NCI-H2107 (cell line): ENCODE data around the gene EIF2B1.
"Not testable (repeated sequence)": the region's sequence is repeated elsewhere in the genome, so short reads cannot be mapped to it uniquely, and the experiment has no call there.

Experiments used
- DNase-seq: peaks from one replicate; lab custom pipeline; 2025; lab: John Stamatoyannopoulos, UW

Gene EIF2B1

DNA sequence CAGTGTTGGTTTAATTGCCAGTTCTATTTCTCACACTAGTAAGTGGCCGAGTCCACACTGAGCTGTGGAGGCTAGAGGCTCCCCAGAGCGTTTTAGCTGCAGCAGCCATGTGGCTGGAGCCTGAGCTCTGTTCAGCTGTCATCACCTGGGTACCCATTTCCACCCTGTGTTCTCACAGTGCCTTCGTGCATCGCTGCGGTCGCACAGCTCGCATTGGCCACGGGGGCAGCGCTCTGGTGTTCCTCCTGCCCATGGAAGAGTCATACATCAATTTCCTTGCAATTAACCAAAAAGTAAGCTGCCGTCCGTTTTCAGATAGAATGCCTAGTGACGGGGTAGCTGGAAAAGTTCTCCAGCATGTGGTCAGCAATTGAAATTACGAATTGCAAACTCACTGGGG lies 15.9 kb downstream of the EIF2B1 start:
- DNase-seq: no peak

DNA sequence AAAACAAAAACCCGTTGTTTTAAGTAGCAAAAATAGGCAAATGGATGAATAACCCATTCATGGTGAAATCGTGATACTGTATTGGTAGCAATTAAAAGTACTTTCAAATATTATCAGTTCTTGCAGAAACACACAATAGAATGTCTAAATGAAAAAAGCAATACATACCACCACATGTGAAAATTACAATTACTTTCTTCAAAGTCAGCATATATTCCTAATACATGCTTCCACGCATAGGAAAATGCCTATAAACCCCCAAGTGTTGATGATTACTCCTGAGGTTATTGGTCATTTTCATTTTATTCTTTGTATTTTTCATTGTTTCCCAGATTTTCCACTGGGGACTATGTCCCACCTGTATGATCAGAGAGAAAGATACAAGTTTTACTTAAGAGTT lies 16.3 kb downstream of the EIF2B1 start:
- DNase-seq: no peak

DNA sequence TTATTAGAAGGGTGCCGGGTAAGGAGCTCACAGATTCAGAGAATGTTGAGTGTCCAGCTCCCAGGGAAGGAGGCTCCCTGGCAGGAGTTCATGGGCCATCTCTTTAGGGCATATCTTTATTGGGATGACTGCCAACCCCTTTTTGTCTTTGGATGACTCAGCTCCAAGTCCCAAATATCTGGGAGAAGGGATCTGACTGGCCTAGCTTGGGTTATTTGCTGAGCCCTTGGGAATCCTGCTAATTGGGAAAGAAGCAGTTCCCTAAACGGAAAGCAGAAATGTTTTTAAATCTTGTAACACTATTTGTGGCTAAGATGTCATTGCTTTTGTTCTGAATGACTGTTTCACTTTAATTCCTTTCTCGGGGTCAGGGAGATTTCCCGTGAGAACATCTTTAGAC lies 19.0 kb downstream of the EIF2B1 start:
- no peak for DNase-seq

GRCh38 chr12:123614110-123614509 lies 19.4 kb downstream of the EIF2B1 start:
- no peak for DNase-seq

- DNase-seq: no peak
Observed at GRCh38 chr12:123608182-123608581, 25.3 kb downstream of the EIF2B1 start.

DNA sequence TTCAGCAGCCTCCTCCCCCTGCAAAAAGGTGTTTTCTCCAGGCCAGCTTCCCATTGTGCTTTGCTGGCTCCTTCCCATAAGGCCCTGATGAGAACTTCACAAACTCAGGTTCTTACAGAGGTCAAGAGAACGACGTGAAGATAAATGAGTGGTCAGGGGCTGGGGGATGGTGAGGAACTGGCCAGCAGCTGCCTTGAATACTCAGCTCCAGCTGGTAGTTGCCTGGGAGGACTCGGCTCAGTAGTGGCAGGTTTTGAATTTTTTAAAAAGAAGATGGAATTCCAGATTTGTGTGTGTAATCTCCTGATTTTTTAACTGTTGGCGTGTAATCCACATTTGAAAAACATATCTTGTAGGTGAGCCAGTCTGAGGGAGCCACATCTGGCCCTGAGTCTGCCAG lies 25.7 kb downstream of the EIF2B1 start:
- no peak for DNase-seq

DNA sequence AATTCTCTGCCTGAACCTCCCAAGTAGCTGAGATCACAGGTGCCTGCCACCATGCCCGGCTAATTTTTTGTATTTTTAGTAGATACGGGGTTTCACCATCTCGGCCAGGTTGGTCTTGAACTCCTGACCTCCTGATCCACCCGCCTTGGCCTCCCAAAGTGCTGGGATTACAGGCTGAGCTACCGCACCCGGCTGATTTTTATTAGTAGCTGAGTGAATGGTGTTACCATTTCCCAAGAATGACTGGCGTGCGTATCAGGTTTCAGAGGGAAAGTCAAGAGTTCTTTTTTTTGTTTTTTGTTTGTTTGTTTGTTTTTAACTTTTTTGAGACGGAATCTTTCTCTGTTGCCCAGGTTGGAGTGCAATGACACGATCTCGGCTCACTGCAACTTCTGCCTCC lies 30.0 kb downstream of the EIF2B1 start:
- DNase-seq: not testable (repeated sequence)

- DNase-seq: no peak
Observed at GRCh38 chr12:123602651-123603195, 30.8 kb downstream of the EIF2B1 start.

DNA sequence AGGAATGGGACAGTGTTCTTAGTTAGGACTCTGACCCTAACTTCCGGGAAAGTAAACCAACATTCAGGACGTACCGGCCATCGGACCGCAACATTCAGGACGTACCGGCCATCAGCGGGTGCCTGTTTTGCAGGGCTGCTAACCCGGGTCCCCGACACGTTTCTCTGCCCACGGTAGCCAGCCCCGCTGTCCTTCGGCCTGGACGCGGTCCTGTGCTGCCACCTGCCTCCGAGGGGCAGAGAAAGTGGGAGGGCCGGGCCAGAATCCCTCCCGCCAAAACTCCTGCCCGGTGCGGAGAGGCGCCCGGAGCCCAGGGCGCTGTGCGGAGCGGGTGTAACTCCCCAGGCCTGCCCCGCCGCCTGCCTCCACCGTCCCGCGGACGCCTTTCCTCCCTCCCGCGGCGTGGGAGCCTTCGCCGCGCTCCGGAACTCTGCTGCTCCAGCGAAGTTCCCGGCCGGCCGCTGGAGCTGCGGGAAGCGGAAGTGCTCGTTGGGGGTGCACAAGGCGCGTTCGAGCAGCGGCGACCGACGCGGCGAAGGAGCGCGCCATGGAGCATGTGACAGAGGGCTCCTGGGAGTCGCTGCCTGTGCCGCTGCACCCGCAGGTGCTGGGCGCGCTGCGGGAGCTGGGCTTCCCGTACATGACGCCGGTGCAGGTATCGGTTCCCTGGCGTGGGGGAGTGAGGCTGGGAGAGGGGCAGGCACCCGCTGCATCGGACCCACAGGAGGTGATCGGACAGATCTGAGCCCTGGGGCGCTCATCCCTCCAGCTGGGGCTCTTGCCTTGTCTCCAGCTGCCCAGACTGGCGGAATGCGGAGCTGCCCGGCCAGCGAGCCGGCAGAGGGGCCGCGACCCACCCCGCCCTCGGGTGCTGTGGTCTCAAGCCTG lies 31.6 kb downstream of the EIF2B1 start, which contains the start of gene DDX55:
Gene DDX55, plus strand, starts transcription at position 498 of the 888 bp plus-strand sequence. Its CDS starts 50 bp downstream, at position 548.
- peak; percentile 84 for DNase-seq

DNA sequence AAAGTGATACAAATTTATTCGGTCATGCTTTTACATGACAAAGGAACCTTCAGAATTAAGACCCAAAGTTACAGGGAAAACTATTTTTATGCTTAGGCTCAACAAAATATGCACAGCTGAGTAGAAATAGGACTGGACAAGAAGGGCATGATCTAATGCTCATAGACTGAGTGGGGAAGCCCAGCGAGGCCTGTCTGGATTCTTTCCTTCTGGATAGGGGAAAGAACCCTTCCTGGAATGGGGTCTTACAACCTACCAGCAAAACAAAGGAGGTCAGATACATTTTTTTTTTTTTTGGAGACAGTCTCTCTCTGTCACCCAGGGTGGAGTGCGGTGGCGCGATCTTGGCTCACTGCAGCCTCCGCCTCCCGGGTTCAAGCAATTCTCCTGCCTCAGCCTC lies 33.8 kb downstream of the EIF2B1 start:
- DNase-seq: no peak

DNA sequence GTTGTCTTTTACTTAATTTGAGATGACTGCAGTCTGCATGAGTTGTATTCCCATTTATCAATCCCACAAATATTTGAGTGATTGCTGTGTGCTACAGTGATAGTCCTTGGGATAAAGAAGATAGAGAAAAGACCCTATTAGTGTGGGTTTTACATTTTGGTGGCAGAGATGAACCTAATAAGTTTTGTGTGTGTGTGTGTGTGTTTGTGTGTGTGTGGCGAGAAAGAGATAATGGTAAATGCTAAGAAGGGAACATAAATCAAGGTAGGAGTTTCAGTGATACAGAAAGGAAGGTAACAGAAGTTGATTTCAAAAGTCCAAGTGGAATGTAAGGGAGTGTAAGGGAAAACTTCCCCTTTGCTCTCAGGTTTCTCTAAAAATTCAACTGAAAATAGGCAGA lies 34.2 kb downstream of the EIF2B1 start:
- no peak for DNase-seq

DNA sequence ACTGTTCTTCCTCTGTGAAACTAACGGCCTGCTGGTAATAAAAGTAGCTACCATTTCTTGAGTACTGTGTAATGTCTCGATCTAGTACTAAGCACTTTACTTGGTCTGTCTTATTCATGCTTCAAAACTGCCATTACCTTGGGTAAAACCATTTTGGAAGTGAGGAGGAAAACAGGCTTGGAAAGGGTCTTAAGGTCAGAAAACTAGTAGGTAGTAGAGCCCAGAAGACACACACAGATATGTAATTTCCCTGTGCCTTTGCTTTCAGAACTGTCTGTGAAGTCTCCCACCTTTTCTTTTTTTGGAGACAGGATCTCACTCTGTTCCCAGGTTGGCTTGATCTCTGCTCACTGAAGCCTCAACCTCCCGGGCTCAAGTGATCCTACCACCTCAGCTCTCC lies 35.0 kb downstream of the EIF2B1 start:
- no peak for DNase-seq

- DNase-seq: no peak
Observed at GRCh38 chr12:123597100-123597499, 36.4 kb downstream of the EIF2B1 start.

DNA sequence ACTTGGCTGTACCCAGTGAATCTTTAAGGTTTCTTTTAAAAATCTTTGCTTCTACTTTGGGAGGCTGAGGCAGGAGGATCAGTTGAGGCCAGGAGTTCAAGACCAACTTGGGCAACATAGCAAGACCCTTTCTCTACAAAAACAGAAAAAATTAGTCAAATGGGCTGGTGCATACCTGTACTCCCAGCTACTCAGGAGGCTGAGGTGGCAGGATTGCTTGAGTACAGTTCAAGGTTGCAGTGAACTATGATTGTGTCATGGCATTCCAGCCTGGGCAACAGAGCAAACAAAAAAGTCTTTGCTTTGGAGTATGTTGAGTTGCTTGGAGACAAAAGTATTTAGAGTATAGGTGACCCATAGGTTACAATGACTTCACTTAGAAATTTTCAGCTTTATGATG lies 37.8 kb downstream of the EIF2B1 start:
- DNase-seq: no peak

DNA sequence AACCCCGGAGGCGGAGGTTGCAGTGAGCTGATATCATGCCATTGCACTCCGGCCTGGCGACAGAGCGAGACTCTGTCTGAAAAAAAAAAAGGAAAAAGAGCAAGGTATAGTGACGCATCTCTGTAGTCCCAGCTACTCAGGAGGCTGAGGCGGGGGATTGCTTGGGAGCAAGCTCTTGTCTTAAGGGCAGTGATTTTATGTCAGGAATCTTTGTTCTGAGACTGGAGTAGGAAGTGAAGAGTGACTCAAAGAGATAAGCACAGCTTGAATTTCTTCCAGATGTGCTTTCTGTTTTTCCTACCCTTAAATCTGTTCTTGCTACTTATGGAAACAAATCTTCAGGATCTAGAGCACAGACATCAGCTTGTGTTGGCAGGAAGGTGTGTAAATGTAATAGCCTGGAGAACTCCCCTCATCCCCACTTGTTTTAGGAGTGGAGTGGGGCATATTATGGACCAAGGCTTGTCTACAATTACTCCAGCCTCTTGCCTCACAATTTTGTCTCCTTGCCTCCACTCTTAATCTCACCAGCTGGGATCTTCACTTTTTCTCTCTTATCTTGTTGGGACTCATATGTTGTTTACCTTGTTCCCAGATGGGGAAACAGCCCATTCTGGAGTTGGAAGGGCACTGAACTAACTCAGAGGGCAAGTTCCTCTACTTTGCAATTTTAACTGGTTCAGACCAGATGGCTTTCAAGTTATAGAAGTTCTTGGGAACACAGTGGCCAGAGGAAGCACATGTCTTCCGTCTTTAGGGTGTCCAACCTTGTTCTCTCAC lies 41.6 kb downstream of the EIF2B1 start:
- DNase-seq: no peak

GRCh38 chr12:123580772-123581171 lies 52.7 kb downstream of the EIF2B1 start:
- DNase-seq: no peak

DNA sequence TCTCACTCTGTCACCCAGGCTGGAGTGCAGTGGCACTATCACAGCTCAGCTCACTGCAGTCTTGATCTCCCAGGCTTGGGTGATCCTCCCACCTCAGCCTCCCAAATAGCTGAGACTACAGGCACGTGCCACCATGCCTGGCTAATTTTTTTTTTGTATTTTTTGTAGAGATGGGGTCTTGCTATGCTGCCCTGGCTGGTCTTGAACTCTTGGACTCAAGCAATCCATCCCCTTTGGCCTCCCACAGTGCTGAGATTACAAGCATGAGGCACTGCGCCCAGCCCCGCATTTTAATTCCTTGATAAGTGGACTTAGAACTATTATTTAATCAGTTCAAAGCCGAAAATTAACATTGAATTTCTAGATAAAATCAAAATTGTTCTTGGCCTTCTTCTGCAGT lies 54.7 kb downstream of the EIF2B1 start:
- not testable (repeated sequence) for DNase-seq

GRCh38 chr12:123578243-123578642 lies 55.2 kb downstream of the EIF2B1 start:
- DNase-seq: no peak

- DNase-seq: no peak
Observed at GRCh38 chr12:123576611-123577010, 56.9 kb downstream of the EIF2B1 start.

GRCh38 chr12:123573870-123574269 lies 59.6 kb downstream of the EIF2B1 start:
- DNase-seq: no peak

DNA sequence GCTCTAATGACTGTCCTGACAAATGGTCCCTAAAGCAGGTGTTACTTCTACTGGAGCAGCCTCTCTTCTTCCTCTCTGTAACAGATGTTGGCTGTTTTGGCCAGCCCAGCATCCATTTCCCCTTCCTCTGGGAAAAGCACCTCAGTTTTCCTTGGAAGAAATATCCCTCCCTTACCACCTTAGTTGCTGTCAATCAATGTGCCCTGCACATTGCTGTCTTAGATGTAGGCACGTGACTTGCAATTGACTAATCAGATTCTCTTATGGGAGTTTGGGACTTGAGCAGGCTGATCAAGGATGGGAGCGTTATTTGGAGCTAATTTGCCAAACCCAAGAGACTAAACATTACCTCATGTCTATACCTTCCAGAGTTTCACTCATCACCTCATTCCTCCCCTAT lies 61.1 kb downstream of the EIF2B1 start:
- no peak for DNase-seq

DNA sequence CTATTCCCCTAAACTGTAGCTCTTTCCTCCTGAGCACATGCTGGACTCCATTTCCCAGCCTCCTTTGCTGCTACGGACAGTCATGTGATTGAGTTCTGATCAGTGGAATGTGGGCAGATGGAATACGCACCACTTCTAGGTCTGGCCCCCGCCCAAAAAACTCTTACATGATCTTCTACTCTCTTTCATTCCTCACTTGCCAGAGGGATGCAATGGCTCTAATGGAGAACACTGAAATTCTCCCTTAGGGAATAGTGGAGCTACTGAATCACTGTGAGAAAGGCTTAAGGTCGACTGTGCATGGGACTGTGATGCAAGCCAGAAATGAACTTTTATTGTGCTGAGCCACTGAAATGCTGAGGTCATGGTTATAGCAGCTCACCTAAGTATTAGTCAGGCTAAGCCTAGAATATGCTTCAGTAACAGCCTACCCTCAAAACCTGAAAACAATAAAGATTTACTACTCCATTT lies 62.1 kb downstream of the EIF2B1 start:
- DNase-seq: no peak
